CD14-positive monocyte (primary cell): ENCODE measurements around the gene SIGMAR1. TPM values are rescaled to one million over a fixed set of nuclear protein-coding genes. Genes with fewer than 3 reads are reported as not detected.
A peak's percentile ranks its signal among the peaks of the same experiment; 100 is the strongest.

Experiments
- DNase-seq, 3 donors: peaks; one replicate each; pipeline ENCODE4 v3.0.0-alpha.2; 2011 to 2022
- H2AFZ ChIP-seq: 2 replicates; pipeline ENCODE4 v1.6.0; 2012; ENCODE audit warnings: mild to moderate bottlenecking, low read depth, low read length, inconsistent platforms; ENCODE audit not compliant: insufficient read depth, poor library complexity, severe bottlenecking
- H3K27ac ChIP-seq, 2 donors: 1 replicate in 1 of 2; 2 replicates in 1 of 2; pipeline ENCODE4 v1.5.1; 2012 to 2013; ENCODE audit warnings: low read length in 2 of 2, control low read depth in 1 of 2, inconsistent platforms in 1 of 2, low read depth in 1 of 2, mild to moderate bottlenecking in 1 of 2
- H3K27me3 ChIP-seq, 2 donors: one replicate each; pipeline versions ENCODE4 v1.6.0 to v1.6.1; 2011 to 2013; ENCODE audit warnings: low read length in 2 of 2; ENCODE audit not compliant: control insufficient read depth in 2 of 2, insufficient read depth in 2 of 2
- H3K36me3 ChIP-seq, 2 donors: replicated peaks in 1 of 2; 1 replicate in 1 of 2; 2 replicates in 1 of 2; pipeline versions ENCODE4 v1.5.1 to v1.6.1; 2012 to 2013; ENCODE audit warnings: low read length in 2 of 2, control low read depth in 1 of 2, inconsistent platforms in 1 of 2, mild to moderate bottlenecking in 1 of 2; ENCODE audit not compliant: insufficient read depth in 2 of 2, control insufficient read depth in 1 of 2
- H3K4me1 ChIP-seq, 2 donors: 1 replicate in 1 of 2; 2 replicates in 1 of 2; pipeline versions ENCODE4 v1.5.1 to v1.6.1; 2012 to 2013; ENCODE audit warnings: low read length in 2 of 2, control low read depth in 1 of 2, inconsistent platforms in 1 of 2, mild to moderate bottlenecking in 1 of 2, moderate library complexity in 1 of 2; ENCODE audit not compliant: insufficient read depth in 2 of 2, control insufficient read depth in 1 of 2
- H3K4me2 ChIP-seq: replicated peaks from 2 replicates; pipeline ENCODE3; 2012; ENCODE audit warnings: low read length, moderate library complexity, mild to moderate bottlenecking; ENCODE audit not compliant: poor library complexity, severe bottlenecking; ENCODE audit errors: extremely low read depth
- H3K4me3 ChIP-seq, 3 experiments: fragments of 200-600 bp in 1 of 3; sonication (generic) in 1 of 3; replicated peaks in 1 of 3; 1 replicate in 2 of 3; 2 replicates in 1 of 3; pipeline ENCODE4 v1.5.1; 2011 to 2013; ENCODE audit warnings: low read length in 3 of 3, mild to moderate bottlenecking in 3 of 3, control low read depth in 2 of 3, low read depth in 2 of 3, inconsistent platforms in 1 of 3, moderate library complexity in 1 of 3
- H3K79me2 ChIP-seq: 2 replicates; pipeline ENCODE4 v1.6.0; 2012; ENCODE audit warnings: mild to moderate bottlenecking, control low read depth, inconsistent platforms, low read length, moderate library complexity; ENCODE audit not compliant: insufficient read depth
- H3K9ac ChIP-seq: 2 replicates; pipeline ENCODE4 v1.6.0; 2017; ENCODE audit warnings: low read length, mild to moderate bottlenecking; ENCODE audit not compliant: insufficient read depth, poor library complexity, severe bottlenecking
- H3K9me3 ChIP-seq, 2 donors: replicated peaks in 1 of 2; 1 replicate in 1 of 2; 2 replicates in 1 of 2; pipeline versions ENCODE4 v1.5.1 to v1.6.1; 2012 to 2013; ENCODE audit warnings: low read length in 2 of 2, control low read depth in 1 of 2; ENCODE audit not compliant: control insufficient read depth in 1 of 2, insufficient read depth in 1 of 2
- H4K20me1 ChIP-seq: 2 replicates; pipeline ENCODE4 v1.6.0; 2012; ENCODE audit warnings: mild to moderate bottlenecking, low read length, control low read depth, moderate library complexity; ENCODE audit not compliant: insufficient read depth
- H3K27ac Mint-ChIP-seq, 7 donors: one replicate each; pipeline ENCODE4 v1.8.0; 2020; ENCODE audit warnings: mild to moderate bottlenecking in 7 of 7, mixed read lengths in 7 of 7, moderate library complexity in 6 of 7, inconsistent platforms in 2 of 7
- H3K27me3 Mint-ChIP-seq, 3 donors: one replicate each; pipeline ENCODE4 v1.8.0; 2021 to 2022; ENCODE audit warnings: low read depth in 3 of 3, mild to moderate bottlenecking in 3 of 3, mixed read lengths in 3 of 3, moderate library complexity in 3 of 3, inconsistent platforms in 1 of 3
- H3K36me3 Mint-ChIP-seq, 2 donors: one replicate each; pipeline ENCODE4 v1.8.0; 2020; ENCODE audit warnings: mixed read lengths in 2 of 2, inconsistent platforms in 1 of 2, mild to moderate bottlenecking in 1 of 2
- H3K4me1 Mint-ChIP-seq: one replicate; pipeline ENCODE4 v1.8.0; 2020; ENCODE audit warnings: mild to moderate bottlenecking, mixed read lengths
- H3K4me3 Mint-ChIP-seq, 2 donors: one replicate each; pipeline ENCODE4 v1.8.0; 2020; ENCODE audit warnings: mild to moderate bottlenecking in 2 of 2, mixed read lengths in 2 of 2, moderate library complexity in 1 of 2
- H3K9me3 Mint-ChIP-seq, 7 donors: one replicate each; pipeline ENCODE4 v1.8.0; 2020 to 2022; ENCODE audit warnings: mixed read lengths in 7 of 7, mild to moderate bottlenecking in 6 of 7, moderate library complexity in 6 of 7, inconsistent platforms in 2 of 7
- WGBS: methylation state at CpG from one replicate; pipeline ENCODE4 v1.1.5; 2013; ENCODE audit warnings: missing lambda C conversion rate; ENCODE audit not compliant: insufficient coverage; 5-methylcytosine and 5-hydroxymethylcytosine counted together
- intact Hi-C, 2 donors: fragments of 100-400 bp; cut with micrococcal nuclease; formaldehyde crosslinking; loops; one replicate each; pipeline versions ENCODE4 v1.15.0 to v1.15.1; 2023
- polyA plus RNA-seq, 3 donors: library from polyadenylated mRNA; depleted of rRNA in 1 of 3; unstranded in 2 of 3; stranded (reverse) in 1 of 3; fragments of 300-500 nt in 2 of 3; fragments of >200 nt in 1 of 3; fragmentation: Illumina TruSeq in 2 of 3; gene quantifications; 1 replicate in 2 of 3; 2 replicates in 1 of 3; pipeline ENCODE4 v1.2.3, GENCODE V29; 2012 to 2021
- TF ChIP-seq, protein P1 (sequence below): fragments of 200-600 bp; IDR thresholded peaks from one replicate; pipeline ENCODE4 v1.8.0; 2022; ENCODE audit warnings: antibody characterized with exemption, mild to moderate bottlenecking

SIGMAR1 gene
- polyA plus RNA-seq, 3 donors, result 26.6 to 59.6 (median 49.5) TPM

DNA sequence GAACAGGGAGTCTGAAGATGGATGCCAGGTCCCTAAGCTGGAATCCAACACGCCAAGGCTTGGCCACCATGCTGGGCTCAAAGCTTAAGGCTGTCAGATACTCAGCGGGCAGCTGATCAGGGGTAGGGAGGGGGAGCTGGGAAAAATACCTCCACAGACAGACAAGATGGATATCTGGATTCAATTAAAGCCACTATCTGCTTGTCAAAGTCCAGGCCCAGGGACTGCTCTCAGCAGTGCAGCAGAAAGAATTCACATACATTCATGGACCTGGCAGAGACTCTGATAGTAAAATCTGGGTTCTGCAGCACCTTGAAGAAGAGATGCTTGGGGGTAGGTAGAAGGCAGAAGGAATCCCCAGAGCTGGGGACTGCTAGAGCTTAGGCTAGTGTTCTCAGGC, 22.5 kb downstream of the SIGMAR1 start:
- no peak for DNase-seq
- peaks cover 0 to 3% (median 0%) of the 10 kb centered on the region in 3 donors for H3K27me3 Mint-ChIP-seq
- WGBS, result no CpG with 5 or more reads among the region's 2 CpGs
- no peak overlapping the region for H2AFZ ChIP-seq
- no peaks in the 10 kb centered on the region for H4K20me1 ChIP-seq
- no peak overlapping the region for H3K4me2 ChIP-seq
- H3K27me3 ChIP-seq, result no peaks in the 10 kb centered on the region
- H3K36me3 ChIP-seq, result peaks cover 42 to 55% of the 10 kb centered on the region in 2 donors
- H3K9me3 Mint-ChIP-seq, result peaks cover 0 to 3% (median 0%) of the 10 kb centered on the region in 7 donors
- H3K4me1 Mint-ChIP-seq, result peaks cover 40% of the 10 kb centered on the region
- intact Hi-C loops, result loop anchor here in 1 of 2 donors (10.0 kb wide), 1 partner anchor 160 kb away; the partner anchor contains the start of genes DNAI1 and FAM219A
- no peak overlapping the region for H3K4me3 ChIP-seq
- H3K9ac ChIP-seq, result no peak overlapping the region
- TF ChIP-seq, protein P1, sequence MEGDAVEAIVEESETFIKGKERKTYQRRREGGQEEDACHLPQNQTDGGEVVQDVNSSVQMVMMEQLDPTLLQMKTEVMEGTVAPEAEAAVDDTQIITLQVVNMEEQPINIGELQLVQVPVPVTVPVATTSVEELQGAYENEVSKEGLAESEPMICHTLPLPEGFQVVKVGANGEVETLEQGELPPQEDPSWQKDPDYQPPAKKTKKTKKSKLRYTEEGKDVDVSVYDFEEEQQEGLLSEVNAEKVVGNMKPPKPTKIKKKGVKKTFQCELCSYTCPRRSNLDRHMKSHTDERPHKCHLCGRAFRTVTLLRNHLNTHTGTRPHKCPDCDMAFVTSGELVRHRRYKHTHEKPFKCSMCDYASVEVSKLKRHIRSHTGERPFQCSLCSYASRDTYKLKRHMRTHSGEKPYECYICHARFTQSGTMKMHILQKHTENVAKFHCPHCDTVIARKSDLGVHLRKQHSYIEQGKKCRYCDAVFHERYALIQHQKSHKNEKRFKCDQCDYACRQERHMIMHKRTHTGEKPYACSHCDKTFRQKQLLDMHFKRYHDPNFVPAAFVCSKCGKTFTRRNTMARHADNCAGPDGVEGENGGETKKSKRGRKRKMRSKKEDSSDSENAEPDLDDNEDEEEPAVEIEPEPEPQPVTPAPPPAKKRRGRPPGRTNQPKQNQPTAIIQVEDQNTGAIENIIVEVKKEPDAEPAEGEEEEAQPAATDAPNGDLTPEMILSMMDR, result no peak
- H3K4me1 ChIP-seq, result peaks cover 33 to 40% of the 10 kb centered on the region in 2 donors
- no peaks in the 10 kb centered on the region for H3K9me3 ChIP-seq
- no peak overlapping the region for H3K27ac ChIP-seq
- peaks cover 23% of the 10 kb centered on the region for H3K79me2 ChIP-seq
- no peak overlapping the region for H3K27ac Mint-ChIP-seq
- no peak overlapping the region for H3K4me3 Mint-ChIP-seq
- peaks cover 46 to 55% of the 10 kb centered on the region in 2 donors for H3K36me3 Mint-ChIP-seq

DNA sequence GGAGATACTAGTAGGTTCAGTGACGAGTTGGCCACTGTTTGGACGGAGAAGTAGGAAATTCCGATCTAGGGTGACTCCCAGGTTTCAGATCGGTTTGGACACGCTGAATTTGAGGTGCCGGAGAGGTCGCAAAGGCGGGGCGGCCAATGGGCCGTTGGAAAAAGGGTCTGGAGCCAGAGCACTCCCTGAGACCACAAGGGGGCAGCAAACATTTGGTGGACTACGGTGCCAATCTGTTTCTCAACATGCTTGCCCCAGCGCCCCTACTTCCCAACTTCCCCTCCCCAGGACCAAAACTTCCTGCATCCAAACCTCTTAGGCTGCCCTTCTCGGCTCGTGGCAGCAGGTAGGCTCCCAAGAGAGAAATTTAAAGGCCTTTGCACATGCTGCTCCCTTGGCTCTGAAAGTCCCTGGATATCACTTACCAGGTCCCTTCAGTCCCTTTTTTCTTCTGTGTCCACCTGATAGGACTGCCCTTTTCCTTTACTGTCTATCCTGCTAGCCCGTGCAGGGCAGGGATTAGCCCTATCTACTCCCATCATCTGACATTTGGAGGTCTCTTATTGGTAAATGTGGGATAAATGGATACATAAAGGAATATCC, 24.7 kb downstream of the SIGMAR1 start:
- DNase-seq, result peak; percentile 73 to 89 (median 87)
- peak overlapping the region; percentile 95 for H3K9ac ChIP-seq
- Mint-ChIP-seq H3K27me3 (peaks cover 0 to 2% (median 0%) of the 10 kb centered on the region in 3 donors), H3K9me3 (peaks cover 0 to 3% (median 0%) of the 10 kb centered on the region in 7 donors), H3K4me1 (peaks cover 27% of the 10 kb centered on the region), H3K4me3 (peak overlapping the region; percentile 81 to 93), H3K27ac (peak overlapping the region; percentile 77 to 94 (median 92)), H3K36me3 (peaks cover 40 to 42% of the 10 kb centered on the region in 2 donors)
- peaks cover 24 to 30% of the 10 kb centered on the region in 2 donors for H3K4me1 ChIP-seq
- intact Hi-C loops, result loop anchor here (1.0 to 10.0 kb wide), 3 partner anchors 21 to 158 kb away; partner anchors contain the start of genes DNAI1 (in 2 of the 2) and FAM219A (in 2 of the 2)
- TF ChIP-seq, protein P1, result peak; percentile 89
- H2AFZ ChIP-seq, result peak overlapping the region; percentile 100
- peak overlapping the region; percentile 76 to 97 for H3K27ac ChIP-seq
- H3K4me3 ChIP-seq, result peak overlapping the region; percentile 78 to 91 (median 85)
- H3K4me2 ChIP-seq, result peak overlapping the region; percentile 80
- H3K79me2 ChIP-seq, result peaks cover 13% of the 10 kb centered on the region
- H3K9me3 ChIP-seq, result no peaks in the 10 kb centered on the region
- no peaks in the 10 kb centered on the region for H4K20me1 ChIP-seq
- peaks cover 39 to 46% of the 10 kb centered on the region in 2 donors for H3K36me3 ChIP-seq
- WGBS, result 1% methylated on average over 14 of the region's 15 CpGs
- H3K27me3 ChIP-seq, result no peaks in the 10 kb centered on the region
